ENCODE measurements around the gene TBX22. TPM values are rescaled to one million over a fixed set of nuclear protein-coding genes. Genes with fewer than 3 reads are reported as not detected.

The TBX22 gene
- total RNA-seq, 1 donor from 2014 or later: not detected

DNA sequence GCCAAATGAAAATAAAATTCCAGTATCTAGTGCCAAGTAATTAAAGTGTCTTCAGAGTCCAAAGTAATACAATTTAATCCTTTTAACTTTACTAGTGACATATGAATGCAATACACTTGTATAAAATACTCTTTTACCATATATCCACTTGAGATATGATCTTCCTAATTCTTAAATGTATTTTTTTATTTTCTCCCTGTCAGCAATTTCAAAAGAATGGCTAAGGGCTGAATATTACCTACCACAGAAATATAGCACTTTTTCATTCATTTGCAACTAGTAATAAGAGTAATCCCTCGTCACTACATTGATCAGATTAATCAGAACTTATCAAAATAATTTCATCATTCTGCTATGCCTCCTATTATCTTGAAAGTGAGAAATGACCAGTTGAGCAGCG is 10.1 kb upstream of the TBX22 start:
- H3K27ac Mint-ChIP-seq (ENCODE audit: unreplicated experiment): no peak overlapping the region
- H3K4me3 ChIP-seq (ENCODE audit: insufficient read depth, low read depth, low read length): no peak overlapping the region
- H2AFZ ChIP-seq (ENCODE audit: low read depth, low read length): no peak overlapping the region
- H3K27ac ChIP-seq (ENCODE audit: low read depth, low read length): no peak overlapping the region
- no peaks in the 10 kb centered on the region for H3K9me3 Mint-ChIP-seq (ENCODE audit: unreplicated experiment)
- no peaks in the 10 kb centered on the region for H3K27me3 Mint-ChIP-seq (ENCODE audit: low read depth, unreplicated experiment)
- H3K4me2 ChIP-seq (ENCODE audit: low read length): no peak overlapping the region
- DNase-seq (ENCODE audit: low read depth) (no peak), FAIRE-seq (no peak)
- TF ChIP-seq, protein P1, sequence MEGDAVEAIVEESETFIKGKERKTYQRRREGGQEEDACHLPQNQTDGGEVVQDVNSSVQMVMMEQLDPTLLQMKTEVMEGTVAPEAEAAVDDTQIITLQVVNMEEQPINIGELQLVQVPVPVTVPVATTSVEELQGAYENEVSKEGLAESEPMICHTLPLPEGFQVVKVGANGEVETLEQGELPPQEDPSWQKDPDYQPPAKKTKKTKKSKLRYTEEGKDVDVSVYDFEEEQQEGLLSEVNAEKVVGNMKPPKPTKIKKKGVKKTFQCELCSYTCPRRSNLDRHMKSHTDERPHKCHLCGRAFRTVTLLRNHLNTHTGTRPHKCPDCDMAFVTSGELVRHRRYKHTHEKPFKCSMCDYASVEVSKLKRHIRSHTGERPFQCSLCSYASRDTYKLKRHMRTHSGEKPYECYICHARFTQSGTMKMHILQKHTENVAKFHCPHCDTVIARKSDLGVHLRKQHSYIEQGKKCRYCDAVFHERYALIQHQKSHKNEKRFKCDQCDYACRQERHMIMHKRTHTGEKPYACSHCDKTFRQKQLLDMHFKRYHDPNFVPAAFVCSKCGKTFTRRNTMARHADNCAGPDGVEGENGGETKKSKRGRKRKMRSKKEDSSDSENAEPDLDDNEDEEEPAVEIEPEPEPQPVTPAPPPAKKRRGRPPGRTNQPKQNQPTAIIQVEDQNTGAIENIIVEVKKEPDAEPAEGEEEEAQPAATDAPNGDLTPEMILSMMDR (IDR thresholded peaks at IDR 0.05; ENCODE audit: insufficient read depth, low read depth, low read length): no peak
- no peak for TF ChIP-seq EZH2 (IDR thresholded peaks at IDR 0.05; ENCODE audit: insufficient read depth, low read length)
- H3K36me3 ChIP-seq (ENCODE audit: insufficient read depth, low read length): no peaks in the 10 kb centered on the region
- no peak overlapping the region for H3K4me3 Mint-ChIP-seq (ENCODE audit: unreplicated experiment)
- no peaks in the 10 kb centered on the region for H3K36me3 Mint-ChIP-seq (ENCODE audit: low read depth, unreplicated experiment)
- no peak overlapping the region for H3K9ac ChIP-seq (ENCODE audit: low read length)
- no peaks in the 10 kb centered on the region for H3K9me3 ChIP-seq (ENCODE audit: insufficient read depth, low read depth, low read length)
- no peaks in the 10 kb centered on the region for H3K4me1 Mint-ChIP-seq (ENCODE audit: low read depth, unreplicated experiment)
- H3K27me3 ChIP-seq (ENCODE audit: insufficient read depth, low read length): no peaks in the 10 kb centered on the region
- no peaks in the 10 kb centered on the region for H4K20me1 ChIP-seq (ENCODE audit: insufficient read depth, low read length)
- no peaks in the 10 kb centered on the region for H3K79me2 ChIP-seq (ENCODE audit: insufficient read depth, low read length)
- no peaks in the 10 kb centered on the region for H3K4me1 ChIP-seq (ENCODE audit: insufficient read depth, low read length)

DNA sequence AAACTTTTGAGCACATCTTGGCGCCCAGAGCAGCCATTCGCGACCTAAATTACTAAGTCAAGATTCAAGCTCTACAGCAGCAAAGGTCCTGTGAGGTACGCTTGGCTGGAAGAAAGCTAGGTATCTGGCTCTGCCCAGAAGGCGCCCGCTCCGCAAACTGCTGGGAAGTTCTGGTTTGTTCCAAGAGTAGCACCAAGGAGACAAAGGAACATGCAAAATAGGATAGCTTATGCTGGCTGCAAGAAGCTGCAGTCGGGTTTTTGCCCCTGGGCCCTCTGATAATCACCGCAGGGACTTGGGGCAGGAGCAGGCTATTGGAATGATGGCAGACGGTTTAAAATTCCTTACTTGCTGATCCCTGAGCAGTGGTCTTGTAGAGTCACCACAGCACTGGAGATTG is 3.0 kb upstream of the TBX22 start:
- Histone ChIP-seq H3K9ac (ENCODE audit: low read length) (no peak overlapping the region), H3K36me3 (ENCODE audit: insufficient read depth, low read length) (no peaks in the 10 kb centered on the region), H3K9me3 (ENCODE audit: insufficient read depth, low read depth, low read length) (no peaks in the 10 kb centered on the region), H3K4me1 (ENCODE audit: insufficient read depth, low read length) (no peaks in the 10 kb centered on the region), H3K27ac (ENCODE audit: low read depth, low read length) (no peak overlapping the region), H4K20me1 (ENCODE audit: insufficient read depth, low read length) (no peaks in the 10 kb centered on the region), H3K4me2 (ENCODE audit: low read length) (no peak overlapping the region), H3K27me3 (ENCODE audit: insufficient read depth, low read length) (no peaks in the 10 kb centered on the region), H2AFZ (ENCODE audit: low read depth, low read length) (no peak overlapping the region), H3K79me2 (ENCODE audit: insufficient read depth, low read length) (no peaks in the 10 kb centered on the region), H3K4me3 (ENCODE audit: insufficient read depth, low read depth, low read length) (no peak overlapping the region)
- DNase-seq (ENCODE audit: low read depth) (no peak), FAIRE-seq (no peak)
- H3K4me3 Mint-ChIP-seq (ENCODE audit: unreplicated experiment): no peak overlapping the region
- no peak overlapping the region for H3K27ac Mint-ChIP-seq (ENCODE audit: unreplicated experiment)
- H3K36me3 Mint-ChIP-seq (ENCODE audit: low read depth, unreplicated experiment): no peaks in the 10 kb centered on the region
- H3K4me1 Mint-ChIP-seq (ENCODE audit: low read depth, unreplicated experiment): no peaks in the 10 kb centered on the region
- no peak for TF ChIP-seq EZH2 (IDR thresholded peaks at IDR 0.05; ENCODE audit: insufficient read depth, low read length)
- TF ChIP-seq, protein P1 (IDR thresholded peaks at IDR 0.05; ENCODE audit: insufficient read depth, low read depth, low read length): no peak
- no peaks in the 10 kb centered on the region for H3K9me3 Mint-ChIP-seq (ENCODE audit: unreplicated experiment)
- H3K27me3 Mint-ChIP-seq (ENCODE audit: low read depth, unreplicated experiment): no peaks in the 10 kb centered on the region

DNA sequence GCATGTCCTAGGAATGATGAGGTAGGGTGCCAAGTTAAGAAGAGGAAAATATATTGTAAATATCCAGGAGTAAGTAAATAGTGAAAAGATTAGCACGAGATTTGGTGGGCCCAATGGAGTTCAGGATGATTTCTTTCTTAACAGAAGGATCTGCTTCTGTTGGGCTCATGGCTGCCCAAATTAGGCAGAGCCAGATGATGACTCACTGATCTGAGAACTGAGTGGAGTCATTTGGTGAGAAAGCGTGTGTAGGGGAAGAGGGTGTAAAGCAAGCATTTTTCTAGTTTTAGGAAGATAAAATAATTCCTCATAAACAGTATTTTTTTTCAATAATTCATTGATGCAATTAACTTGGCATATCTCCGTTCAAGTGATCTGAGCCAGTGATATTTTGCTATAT is 1.6 kb downstream of the TBX22 start:
- Histone ChIP-seq H4K20me1 (ENCODE audit: insufficient read depth, low read length) (no peaks in the 10 kb centered on the region), H3K27me3 (ENCODE audit: insufficient read depth, low read length) (no peaks in the 10 kb centered on the region), H3K9me3 (ENCODE audit: insufficient read depth, low read depth, low read length) (no peaks in the 10 kb centered on the region), H3K27ac (ENCODE audit: low read depth, low read length) (no peak overlapping the region), H3K4me1 (ENCODE audit: insufficient read depth, low read length) (no peaks in the 10 kb centered on the region), H3K4me3 (ENCODE audit: insufficient read depth, low read depth, low read length) (no peak overlapping the region), H2AFZ (ENCODE audit: low read depth, low read length) (no peak overlapping the region), H3K79me2 (ENCODE audit: insufficient read depth, low read length) (no peaks in the 10 kb centered on the region), H3K36me3 (ENCODE audit: insufficient read depth, low read length) (no peaks in the 10 kb centered on the region), H3K9ac (ENCODE audit: low read length) (no peak overlapping the region), H3K4me2 (ENCODE audit: low read length) (no peak overlapping the region)
- H3K27ac Mint-ChIP-seq (ENCODE audit: unreplicated experiment): no peak overlapping the region
- H3K9me3 Mint-ChIP-seq (ENCODE audit: unreplicated experiment): no peaks in the 10 kb centered on the region
- no peaks in the 10 kb centered on the region for H3K36me3 Mint-ChIP-seq (ENCODE audit: low read depth, unreplicated experiment)
- FAIRE-seq (no peak), DNase-seq (ENCODE audit: low read depth) (no peak)
- H3K4me3 Mint-ChIP-seq (ENCODE audit: unreplicated experiment): no peak overlapping the region
- no peaks in the 10 kb centered on the region for H3K4me1 Mint-ChIP-seq (ENCODE audit: low read depth, unreplicated experiment)
- TF ChIP-seq, protein P1 (IDR thresholded peaks at IDR 0.05; ENCODE audit: insufficient read depth, low read depth, low read length): no peak
- no peak for TF ChIP-seq EZH2 (IDR thresholded peaks at IDR 0.05; ENCODE audit: insufficient read depth, low read length)
- H3K27me3 Mint-ChIP-seq (ENCODE audit: low read depth, unreplicated experiment): no peaks in the 10 kb centered on the region
